Transverse colon (tissue), 4 donors: Measurements from ENCODE around the gene DDX52. TPM values are rescaled to one million over a fixed set of nuclear protein-coding genes. Genes with fewer than 3 reads are reported as not detected.
"Not testable (repeated sequence)": the region's sequence is repeated elsewhere in the genome, so short reads cannot be mapped to it uniquely, and the experiment has no call there.

Source experiments
- DNase-seq: peaks from one replicate; pipeline ENCODE4 v3.0.0-alpha.2; 2019
- H3K27ac ChIP-seq, 4 donors: fragments of 200-600 bp; sonication (generic); 2 replicates each; pipeline ENCODE4 v1.5.1; 2016 to 2018; ENCODE audit warnings: inconsistent platforms in 4 of 4
- H3K27me3 ChIP-seq: fragments of 200-600 bp; sonication (generic); 2 replicates; pipeline ENCODE4 v1.5.1; 2017; ENCODE audit warnings: inconsistent platforms
- H3K36me3 ChIP-seq, 4 donors: fragments of 200-600 bp; sonication (generic); 2 replicates each; pipeline ENCODE4 v1.5.1; 2017 to 2019; ENCODE audit warnings: inconsistent platforms in 4 of 4
- H3K4me1 ChIP-seq, 4 donors: fragments of 200-600 bp; sonication (generic); 2 replicates each; pipeline ENCODE4 v1.5.1; 2017 to 2020; ENCODE audit warnings: inconsistent platforms in 4 of 4
- H3K4me3 ChIP-seq, 4 donors: fragments of 200-600 bp; sonication (generic); 1 replicate in 1 of 4; 2 replicates in 3 of 4; pipeline versions ENCODE4 v1.5.1 to v1.6.1; 2017 to 2019; ENCODE audit warnings: inconsistent platforms in 4 of 4
- H3K9me3 ChIP-seq, 2 donors: fragments of 200-600 bp; sonication (generic); 2 replicates each; pipeline ENCODE4 v1.5.1; 2017 to 2019; ENCODE audit warnings: inconsistent platforms in 2 of 2
- EP300 ChIP-seq: sonication (generic); formaldehyde crosslinking; IDR thresholded peaks from one replicate; pipeline ENCODE4 v1.6.1; 2017; ENCODE audit warnings: antibody characterized with exemption, low read depth
- POLR2A ChIP-seq: fragments of 450-650 bp; IDR thresholded peaks from one replicate; pipeline ENCODE4 v1.6.1; 2016; ENCODE audit warnings: antibody characterized with exemption, mild to moderate bottlenecking, moderate library complexity
- POLR2AphosphoS5 ChIP-seq, 3 donors: sonication (generic); formaldehyde crosslinking; IDR thresholded peaks; one replicate each; pipeline ENCODE4 v1.6.1; 2016; ENCODE audit warnings: antibody characterized with exemption in 3 of 3
- WGBS, 2 donors: methylation state at CpG; one replicate each; pipeline ENCODE4 v1.1.5; 2018; ENCODE audit warnings: low coverage in 1 of 2; 5-methylcytosine and 5-hydroxymethylcytosine counted together
- in situ Hi-C, 4 donors: fragments of 200-750 bp; cut with MboI; loops; one replicate each; pipeline versions ENCODE4 v1.15.0 to v1.15.1; 2017; ENCODE audit warnings: low sequenced_read_pairs in 3 of 4, low pct_ligation_motif_present in 1 of 4, low pct_unique_long_range_greater_than_20kb in 1 of 4
- intact Hi-C: fragments of 100-400 bp; cut with DNase I; formaldehyde crosslinking; loops from one replicate; pipeline ENCODE4 v1.15.1; 2023; ENCODE audit warnings: low total_unique reads
- total RNA-seq, 4 donors: library from RNA; depleted of rRNA; stranded (reverse); fragments of >200 nt; gene quantifications; one replicate each; pipeline ENCODE4 v1.1.0, GENCODE V29; 2016
- TF ChIP-seq, protein P1 (sequence below), 5 experiments: fragments of 200-600 bp in 3 of 5; fragments of 450-650 bp in 2 of 5; sonication (generic) in 3 of 5; IDR thresholded peaks; 1 replicate in 2 of 5; 2 replicates in 3 of 5; pipeline ENCODE4 v1.5.1; 2016 to 2017; ENCODE audit warnings: antibody characterized with exemption in 5 of 5, inconsistent platforms in 3 of 5, mild to moderate bottlenecking in 2 of 5, moderate library complexity in 1 of 5

Gene DDX52
- total RNA-seq, 4 donors from 2014 or later, result 4.9 to 30.4 (median 19.9) TPM

DNA sequence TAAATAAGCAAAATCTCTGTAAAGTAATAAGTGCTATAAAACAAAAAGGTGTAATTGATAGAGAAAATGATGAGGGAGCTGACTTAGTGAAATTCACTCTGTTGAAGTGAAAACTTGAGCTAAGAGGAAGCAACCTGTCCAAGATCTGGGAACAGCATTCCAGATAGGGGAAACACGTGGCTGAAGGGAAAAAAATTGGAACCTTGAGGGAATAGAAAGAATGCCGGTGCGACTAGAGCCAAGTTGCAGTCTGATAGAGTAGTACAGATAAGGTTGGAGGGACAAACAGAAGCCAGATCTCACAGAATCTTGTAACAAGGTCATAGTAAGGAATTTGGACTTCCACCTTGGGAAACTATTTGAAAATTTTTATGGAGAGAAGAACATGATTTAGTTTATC is 623 bp upstream of the DDX52 start:
- TF ChIP-seq POLR2AphosphoS5 (IDR thresholded peaks at IDR 0.05) (no peak), EP300 (no peak), POLR2A (no peak)
- TF ChIP-seq, protein P1, sequence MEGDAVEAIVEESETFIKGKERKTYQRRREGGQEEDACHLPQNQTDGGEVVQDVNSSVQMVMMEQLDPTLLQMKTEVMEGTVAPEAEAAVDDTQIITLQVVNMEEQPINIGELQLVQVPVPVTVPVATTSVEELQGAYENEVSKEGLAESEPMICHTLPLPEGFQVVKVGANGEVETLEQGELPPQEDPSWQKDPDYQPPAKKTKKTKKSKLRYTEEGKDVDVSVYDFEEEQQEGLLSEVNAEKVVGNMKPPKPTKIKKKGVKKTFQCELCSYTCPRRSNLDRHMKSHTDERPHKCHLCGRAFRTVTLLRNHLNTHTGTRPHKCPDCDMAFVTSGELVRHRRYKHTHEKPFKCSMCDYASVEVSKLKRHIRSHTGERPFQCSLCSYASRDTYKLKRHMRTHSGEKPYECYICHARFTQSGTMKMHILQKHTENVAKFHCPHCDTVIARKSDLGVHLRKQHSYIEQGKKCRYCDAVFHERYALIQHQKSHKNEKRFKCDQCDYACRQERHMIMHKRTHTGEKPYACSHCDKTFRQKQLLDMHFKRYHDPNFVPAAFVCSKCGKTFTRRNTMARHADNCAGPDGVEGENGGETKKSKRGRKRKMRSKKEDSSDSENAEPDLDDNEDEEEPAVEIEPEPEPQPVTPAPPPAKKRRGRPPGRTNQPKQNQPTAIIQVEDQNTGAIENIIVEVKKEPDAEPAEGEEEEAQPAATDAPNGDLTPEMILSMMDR (IDR thresholded peaks at IDR 0.05), result no peak
- H3K4me1 ChIP-seq, result peaks cover 0 to 42% (median 25%) of the 10 kb centered on the region in 4 donors
- 26 to 30% methylated on average over 3 of the region's 3 CpGs for WGBS, 2 donors
- H3K4me3 ChIP-seq, result peak overlapping the region in 3 of 4 donors; percentile 84 to 93 (median 88)
- H3K27me3 ChIP-seq, result no peaks in the 10 kb centered on the region
- intact Hi-C loops, result no loop called here
- no peak for DNase-seq
- peak overlapping the region; percentile 92 to 95 (median 94) for H3K27ac ChIP-seq
- peaks cover 0 to 17% (median 4%) of the 10 kb centered on the region in 4 donors for H3K36me3 ChIP-seq
- in situ Hi-C loops, result no loop called here
- no peaks in the 10 kb centered on the region for H3K9me3 ChIP-seq

DNA sequence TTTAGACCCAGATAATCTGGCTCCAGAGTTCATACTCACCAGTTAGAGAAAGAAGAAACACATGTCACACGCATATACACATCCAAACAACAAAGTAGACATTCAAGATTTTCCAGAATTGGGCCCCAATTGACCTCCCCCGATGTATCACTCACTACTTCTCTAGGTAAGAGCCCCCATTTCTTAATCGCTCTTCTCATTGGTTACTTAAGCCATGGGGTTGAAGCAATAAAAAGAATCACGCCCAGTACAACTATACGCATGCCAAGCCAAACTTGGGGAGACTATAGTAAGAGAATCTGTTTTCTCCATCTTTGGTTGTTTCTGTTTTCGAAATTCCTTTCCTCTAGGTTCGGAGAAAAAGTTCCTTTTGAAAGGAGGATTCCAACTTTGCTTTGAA is 565 bp downstream of the DDX52 start:
- Histone ChIP-seq H3K4me3 (peak overlapping the region; percentile 84 to 98 (median 90)), H3K4me1 (peaks cover 0 to 42% (median 25%) of the 10 kb centered on the region in 4 donors), H3K27ac (peak overlapping the region; percentile 92 to 95 (median 94)), H3K27me3 (no peaks in the 10 kb centered on the region), H3K36me3 (peaks cover 0 to 23% (median 7%) of the 10 kb centered on the region in 4 donors), H3K9me3 (no peaks in the 10 kb centered on the region)
- TF ChIP-seq, protein P1 (IDR thresholded peaks at IDR 0.05), result no peak
- no peak for TF ChIP-seq EP300
- no peak for TF ChIP-seq POLR2A
- WGBS, 2 donors, result 0 to 5% methylated on average over 7 of the region's 7 CpGs
- in situ Hi-C loops (no loop called here), intact Hi-C loops (no loop called here)
- DNase-seq, result no peak

DNA sequence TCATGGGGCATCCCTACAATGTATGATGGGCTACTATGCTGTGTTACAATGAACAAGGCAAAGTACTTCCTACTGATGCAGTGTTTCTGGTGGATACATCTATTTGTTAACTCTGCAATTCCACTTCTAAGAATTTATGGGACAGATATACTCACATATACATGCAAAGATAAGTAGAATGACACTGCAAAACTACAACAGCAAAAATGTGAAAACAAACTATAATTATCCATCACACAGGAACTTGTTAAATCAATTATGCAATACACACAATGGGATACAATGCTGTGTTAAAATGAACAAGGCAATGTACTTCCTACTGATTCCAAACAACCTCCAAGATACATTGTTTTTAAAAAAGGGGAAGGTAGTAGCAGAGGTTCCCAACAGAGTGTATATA is 3.2 kb downstream of the DDX52 start:
- no peak for TF ChIP-seq POLR2AphosphoS5 (IDR thresholded peaks at IDR 0.05)
- no peak for TF ChIP-seq POLR2A
- no peak for TF ChIP-seq EP300
- TF ChIP-seq, protein P1 (IDR thresholded peaks at IDR 0.05), result no peak
- intact Hi-C loops, result no loop called here
- H3K9me3 ChIP-seq, result no peaks in the 10 kb centered on the region
- no peak overlapping the region for H3K4me3 ChIP-seq
- no peak for DNase-seq
- peaks cover 0 to 41% (median 14%) of the 10 kb centered on the region in 4 donors for H3K36me3 ChIP-seq
- in situ Hi-C loops, result no loop called here
- no peaks in the 10 kb centered on the region for H3K27me3 ChIP-seq
- H3K4me1 ChIP-seq, result peaks cover 0 to 42% (median 25%) of the 10 kb centered on the region in 4 donors
- H3K27ac ChIP-seq, result no peak overlapping the region

DNA sequence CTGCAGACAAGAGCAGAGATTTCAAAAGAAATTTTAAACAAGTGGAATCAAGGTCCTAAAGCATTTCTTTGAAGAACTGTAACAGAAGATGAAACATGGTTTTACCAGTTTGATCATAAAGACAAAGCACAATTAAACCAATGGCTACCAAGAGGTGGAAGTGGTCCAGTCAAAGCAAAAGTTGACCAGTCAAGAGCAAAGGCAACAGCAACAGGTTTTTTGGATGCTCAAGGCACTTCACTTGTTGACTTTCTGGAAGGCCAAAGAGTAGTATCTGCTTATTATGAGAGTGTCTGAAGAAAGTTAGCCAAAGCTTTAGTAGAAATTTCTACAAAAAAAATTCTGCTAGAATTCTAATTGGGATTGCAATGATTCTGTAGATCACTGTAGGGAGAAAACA is 5.3 kb downstream of the DDX52 start:
- Histone ChIP-seq H3K27me3 (no peaks in the 10 kb centered on the region), H3K27ac (no peak overlapping the region), H3K4me3 (no peak overlapping the region), H3K9me3 (no peaks in the 10 kb centered on the region), H3K4me1 (peaks cover 0 to 36% (median 19%) of the 10 kb centered on the region in 4 donors), H3K36me3 (peaks cover 0 to 45% (median 14%) of the 10 kb centered on the region in 4 donors)
- in situ Hi-C loops, result no loop called here
- intact Hi-C loops, result loop anchor here (1.0 kb wide), 1 partner anchor 25 kb away; no protein-coding TSS in a partner anchor
- DNase-seq, result no peak
- no peak for TF ChIP-seq POLR2A

DNA sequence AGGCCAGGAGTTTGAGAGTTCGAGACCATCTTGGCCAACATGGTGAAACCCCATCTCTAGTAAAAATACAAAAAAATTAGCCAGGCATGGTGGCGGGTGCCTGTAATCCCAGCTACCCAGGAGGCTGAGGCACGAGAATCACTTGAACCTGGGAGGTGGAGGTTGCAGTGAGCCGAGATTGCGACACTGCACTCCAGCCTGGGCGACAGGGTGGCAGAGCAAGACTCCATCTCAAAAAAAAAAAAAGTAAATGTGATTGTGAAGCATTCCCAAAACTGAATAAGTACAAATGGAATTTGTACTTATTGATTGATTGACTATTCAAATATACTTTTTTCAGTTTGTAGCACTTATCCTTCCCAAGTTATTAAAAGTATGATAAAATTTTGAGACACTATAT is 26.8 kb downstream of the DDX52 start:
- WGBS, 2 donors, result 97% methylated on average over 4 to 6 of the region's 6 CpGs
- in situ Hi-C loops, H3K9me3 ChIP-seq, intact Hi-C loops, DNase-seq, H3K4me3 ChIP-seq, H3K27ac ChIP-seq, H3K27me3 ChIP-seq, H3K4me1 ChIP-seq: not testable (repeated sequence)
- peaks cover 0 to 59% (median 21%) of the 10 kb centered on the region in 4 donors for H3K36me3 ChIP-seq
